ELF-1 (cell line): ENCODE measurements around the gene MED13L.
"Not testable (repeated sequence)": the region's sequence is repeated elsewhere in the genome, so short reads cannot be mapped to it uniquely, and the experiment has no call there.

Experiments used
- DNase-seq: peaks from one replicate; pipeline ENCODE4 v3.0.0-alpha.2; 2016; ENCODE audit warnings: low read depth, low spot score

The MED13L gene

GRCh38 chr12:116248433-116248832 is 29.1 kb downstream of the MED13L start:
- DNase-seq = no peak

GRCh38 chr12:116247377-116247776 is 30.1 kb downstream of the MED13L start:
- DNase-seq = no peak

- DNase-seq = no peak
Observed at GRCh38 chr12:116246490-116247179, 30.9 kb downstream of the MED13L start.

GRCh38 chr12:116245189-116245588 is 32.3 kb downstream of the MED13L start:
- no peak for DNase-seq

GRCh38 chr12:116244474-116245090 is 32.9 kb downstream of the MED13L start:
- DNase-seq = no peak

- no peak for DNase-seq
Observed at GRCh38 chr12:116244001-116244400, 33.5 kb downstream of the MED13L start.

- DNase-seq = no peak
Observed at GRCh38 chr12:116242740-116243139, 34.8 kb downstream of the MED13L start.

- DNase-seq = no peak
Observed at GRCh38 chr12:116241157-116241759, 36.2 kb downstream of the MED13L start.

GRCh38 chr12:116238570-116239119 is 38.8 kb downstream of the MED13L start:
- not testable (repeated sequence) for DNase-seq

- DNase-seq = no peak
Observed at GRCh38 chr12:116238149-116238548, 39.3 kb downstream of the MED13L start.

GRCh38 chr12:116236976-116237375 is 40.5 kb downstream of the MED13L start:
- no peak for DNase-seq

- DNase-seq = no peak
Observed at GRCh38 chr12:116236148-116236731, 41.3 kb downstream of the MED13L start.

GRCh38 chr12:116234148-116234547 is 43.3 kb downstream of the MED13L start:
- DNase-seq = not testable (repeated sequence)

GRCh38 chr12:116233669-116234068 is 43.8 kb downstream of the MED13L start:
- DNase-seq = no peak

GRCh38 chr12:116227811-116228210 is 49.7 kb downstream of the MED13L start:
- DNase-seq = no peak

- DNase-seq = no peak
Observed at GRCh38 chr12:116226026-116226425, 51.5 kb downstream of the MED13L start.

- no peak for DNase-seq
Observed at GRCh38 chr12:116222358-116222757, 55.1 kb downstream of the MED13L start.

- no peak for DNase-seq
Observed at GRCh38 chr12:116220756-116221155, 56.7 kb downstream of the MED13L start.

GRCh38 chr12:116217045-116217735 is 60.3 kb downstream of the MED13L start:
- no peak for DNase-seq

GRCh38 chr12:116216022-116216756 is 61.3 kb downstream of the MED13L start:
- no peak for DNase-seq

GRCh38 chr12:116215023-116215422 is 62.5 kb downstream of the MED13L start:
- no peak for DNase-seq
